ENCODE results near the gene OR2B6.

Gene OR2B6

GRCh38 chr6:28001351-28001750 is 44.3 kb downstream of the OR2B6 start:
- no peak for DNase-seq

- no peak for DNase-seq
Measured at GRCh38 chr6:28001751-28002150, 44.7 kb downstream of the OR2B6 start.

DNA sequence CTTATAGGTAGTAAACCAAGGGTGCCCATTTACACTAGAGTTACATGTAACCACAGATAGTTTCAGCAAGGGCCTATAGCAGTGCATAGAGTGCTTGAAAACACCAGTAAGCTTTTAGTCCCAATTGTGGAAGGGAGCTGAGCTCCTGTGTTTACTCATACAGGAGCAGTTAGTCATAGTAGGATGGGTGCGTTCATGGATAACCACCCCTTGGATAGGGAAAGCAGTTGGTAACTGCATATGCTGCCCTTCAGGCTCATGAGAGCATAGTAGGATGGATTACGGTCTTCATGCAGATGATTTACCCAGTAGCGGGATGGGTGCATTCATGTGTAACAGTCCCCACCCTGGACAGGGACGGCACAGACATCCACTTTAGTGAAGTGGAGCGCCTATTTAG is 45.1 kb downstream of the OR2B6 start:
- DNase-seq, result no peak

DNA sequence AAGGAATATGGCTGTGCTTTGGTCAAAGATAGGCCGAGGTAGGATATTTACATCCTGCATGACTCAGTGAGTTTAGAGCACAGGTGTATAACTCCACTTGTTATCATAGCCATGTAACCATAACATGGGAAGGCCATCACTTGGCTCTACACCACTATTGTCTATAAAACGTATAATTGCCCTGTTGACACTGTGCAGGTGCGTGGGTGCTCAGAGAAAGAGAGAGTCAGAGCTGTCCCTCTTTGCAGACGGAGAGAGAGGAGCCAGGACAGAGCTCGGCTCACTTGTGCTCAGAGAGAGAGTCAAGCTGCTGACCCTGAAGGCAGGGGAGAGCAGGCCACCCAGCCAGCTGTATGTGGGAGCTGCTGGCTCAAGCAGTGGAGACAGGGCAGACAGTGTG is 46.0 kb downstream of the OR2B6 start:
- DNase-seq, result no peak

- DNase-seq, result no peak
Measured at GRCh38 chr6:28003661-28004060, 46.6 kb downstream of the OR2B6 start.

- DNase-seq, result no peak
Measured at GRCh38 chr6:28004350-28005151, 47.5 kb downstream of the OR2B6 start.

GRCh38 chr6:28005152-28005890 is 48.3 kb downstream of the OR2B6 start:
- no peak for DNase-seq

GRCh38 chr6:28005975-28006374 is 48.9 kb downstream of the OR2B6 start:
- DNase-seq, result no peak
